ENCODE data around the gene RPL7A. TPM values are rescaled to one million over a fixed set of nuclear protein-coding genes. Genes with fewer than 3 reads are reported as not detected.

Gene RPL7A
- total RNA-seq, 1 experiment from 2014 or later = 2,747 TPM

- Mint-ChIP-seq H3K4me1 (no peaks in the 10 kb centered on the region), H3K4me3 (no peak overlapping the region), H3K36me3 (peaks cover 8% of the 10 kb centered on the region), H3K9me3 (peaks cover 14% of the 10 kb centered on the region), H3K27me3 (ENCODE audit: low read depth) (peaks cover 15% of the 10 kb centered on the region), H3K27ac (no peak overlapping the region)
- POLR2A ChIA-PET = no interaction called here
- no peak for ATAC-seq
- DNase-seq (ENCODE audit: low spot score) = no peak
- CTCF ChIA-PET = interaction anchor here (1.3 kb wide), 1 partner anchor 119 kb away, joined by 15 read pairs; no protein-coding TSS in a partner anchor
- TF ChIP-seq MXD4 (CRISPR knock-in tag; IDR thresholded peaks at IDR 0.05; ENCODE audit: borderline replicate concordance) (no peak), IRF1 (CRISPR knock-in tag; IDR thresholded peaks at IDR 0.05) (no peak), OVOL2 (CRISPR knock-in tag; IDR thresholded peaks at IDR 0.05; ENCODE audit: borderline replicate concordance) (no peak), PRDM15 (CRISPR knock-in tag; IDR thresholded peaks at IDR 0.05) (no peak), ZBTB21 (CRISPR knock-in tag; IDR thresholded peaks at IDR 0.05; ENCODE audit: borderline replicate concordance) (no peak), SOX15 (CRISPR knock-in tag; IDR thresholded peaks at IDR 0.05) (no peak), ZNF138 (CRISPR knock-in tag; conservative IDR thresholded peaks at IDR 0.05) (no peak), CREM (CRISPR knock-in tag; IDR thresholded peaks at IDR 0.05) (no peak), ATF1 (CRISPR knock-in tag; IDR thresholded peaks at IDR 0.05) (no peak), ETV6 (CRISPR knock-in tag; IDR thresholded peaks at IDR 0.05) (no peak), NR2C2 (CRISPR knock-in tag; IDR thresholded peaks at IDR 0.05) (no peak), EMX1 (CRISPR knock-in tag; IDR thresholded peaks at IDR 0.05) (no peak), ZNF396 (CRISPR knock-in tag; IDR thresholded peaks at IDR 0.05; ENCODE audit: borderline replicate concordance) (no peak), ZNF281 (CRISPR knock-in tag; IDR thresholded peaks at IDR 0.05) (no peak), ZNF416 (CRISPR knock-in tag; IDR thresholded peaks at IDR 0.05) (no peak), ZNF219 (CRISPR knock-in tag; IDR thresholded peaks at IDR 0.05; ENCODE audit: borderline replicate concordance) (no peak)
- TF ChIP-seq, protein P1, sequence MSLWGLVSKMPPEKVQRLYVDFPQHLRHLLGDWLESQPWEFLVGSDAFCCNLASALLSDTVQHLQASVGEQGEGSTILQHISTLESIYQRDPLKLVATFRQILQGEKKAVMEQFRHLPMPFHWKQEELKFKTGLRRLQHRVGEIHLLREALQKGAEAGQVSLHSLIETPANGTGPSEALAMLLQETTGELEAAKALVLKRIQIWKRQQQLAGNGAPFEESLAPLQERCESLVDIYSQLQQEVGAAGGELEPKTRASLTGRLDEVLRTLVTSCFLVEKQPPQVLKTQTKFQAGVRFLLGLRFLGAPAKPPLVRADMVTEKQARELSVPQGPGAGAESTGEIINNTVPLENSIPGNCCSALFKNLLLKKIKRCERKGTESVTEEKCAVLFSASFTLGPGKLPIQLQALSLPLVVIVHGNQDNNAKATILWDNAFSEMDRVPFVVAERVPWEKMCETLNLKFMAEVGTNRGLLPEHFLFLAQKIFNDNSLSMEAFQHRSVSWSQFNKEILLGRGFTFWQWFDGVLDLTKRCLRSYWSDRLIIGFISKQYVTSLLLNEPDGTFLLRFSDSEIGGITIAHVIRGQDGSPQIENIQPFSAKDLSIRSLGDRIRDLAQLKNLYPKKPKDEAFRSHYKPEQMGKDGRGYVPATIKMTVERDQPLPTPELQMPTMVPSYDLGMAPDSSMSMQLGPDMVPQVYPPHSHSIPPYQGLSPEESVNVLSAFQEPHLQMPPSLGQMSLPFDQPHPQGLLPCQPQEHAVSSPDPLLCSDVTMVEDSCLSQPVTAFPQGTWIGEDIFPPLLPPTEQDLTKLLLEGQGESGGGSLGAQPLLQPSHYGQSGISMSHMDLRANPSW (CRISPR knock-in tag; conservative IDR thresholded peaks at IDR 0.05; ENCODE audit: low read depth) = no peak
These were observed 42.3 kb upstream of the RPL7A start for GRCh38 chr9:133305731-133306130.

Measured in WTC11 (cell line).